ENCODE results near the gene TUBGCP2.

Gene TUBGCP2

DNA sequence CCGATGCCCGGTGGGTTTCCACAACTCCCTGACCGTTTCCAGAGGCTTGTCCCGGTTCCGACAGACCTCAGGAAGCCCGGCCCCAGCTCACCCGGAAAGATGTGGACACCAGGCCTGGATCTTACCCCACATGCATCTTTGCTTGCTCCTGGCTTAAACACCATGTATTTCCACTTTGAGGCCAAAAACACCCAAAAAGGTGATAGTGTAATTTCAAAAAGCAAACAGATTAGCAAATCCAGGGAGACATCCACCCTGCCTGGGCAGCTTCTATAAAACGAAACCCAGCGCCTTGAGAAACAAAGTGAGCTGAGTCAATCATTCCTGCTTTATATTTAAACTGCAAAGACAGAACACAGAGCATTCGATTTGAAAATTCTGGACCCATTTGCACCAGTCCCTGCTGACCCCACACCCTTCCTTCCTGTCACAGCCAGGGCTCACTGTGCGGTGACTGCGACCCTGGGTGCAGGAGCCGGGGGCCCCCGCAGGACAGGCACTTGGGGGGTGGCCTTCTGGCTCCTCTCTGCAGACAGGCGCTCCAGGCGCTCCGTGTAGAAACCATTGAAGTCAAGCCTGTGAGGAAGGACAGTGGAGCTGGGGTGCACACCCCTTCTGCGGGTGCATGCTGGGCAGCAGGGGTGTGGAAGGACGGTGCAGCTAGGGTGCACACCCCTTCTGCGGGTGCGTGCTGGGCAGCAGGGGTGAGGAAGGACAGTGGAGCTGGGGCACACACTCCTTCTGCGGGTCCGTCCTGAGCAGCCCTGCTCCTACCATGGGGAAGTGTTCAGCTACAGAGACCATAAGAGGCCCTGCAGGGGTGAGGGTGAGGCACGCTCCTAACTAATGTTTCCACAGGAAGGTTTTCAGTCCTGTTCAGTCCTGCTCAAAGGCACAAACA is 29.1 kb downstream of the TUBGCP2 start:
- DNase-seq (ENCODE audit: low spot score): no peak

DNA sequence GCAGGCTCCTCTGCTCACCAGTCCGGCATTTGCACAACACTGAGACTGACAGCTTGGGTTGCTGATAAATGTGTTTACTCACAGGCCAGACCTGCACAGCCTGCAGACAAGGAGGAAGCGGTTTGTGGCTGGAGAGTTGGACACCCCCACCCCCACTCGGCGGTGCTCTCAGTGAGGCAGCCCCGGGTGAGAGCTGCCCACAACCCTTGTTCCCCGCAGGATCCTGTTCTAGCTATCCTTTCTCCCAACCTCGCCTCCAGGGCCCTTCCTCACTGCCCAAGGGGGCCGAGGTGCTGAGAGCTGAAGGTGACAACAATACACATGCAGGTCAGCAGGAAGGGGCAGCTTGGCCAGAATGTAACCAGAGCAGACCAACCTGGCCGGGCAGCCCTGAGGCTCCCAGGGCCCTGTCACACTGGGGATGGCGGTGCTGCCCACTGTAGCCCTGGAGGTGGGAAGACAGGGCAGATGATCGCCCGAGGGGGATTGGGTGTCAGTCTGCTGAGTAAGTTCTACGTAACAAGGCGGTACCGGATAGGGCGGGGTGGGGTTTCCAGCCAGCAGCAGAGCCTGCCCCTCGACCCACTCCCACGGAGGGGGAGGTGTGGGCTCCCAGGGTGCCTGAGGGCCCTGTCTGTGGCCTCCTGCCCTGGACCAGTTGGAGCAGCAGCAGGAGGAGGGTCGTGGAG is 30.0 kb downstream of the TUBGCP2 start:
- no peak for DNase-seq (ENCODE audit: low spot score)

DNA sequence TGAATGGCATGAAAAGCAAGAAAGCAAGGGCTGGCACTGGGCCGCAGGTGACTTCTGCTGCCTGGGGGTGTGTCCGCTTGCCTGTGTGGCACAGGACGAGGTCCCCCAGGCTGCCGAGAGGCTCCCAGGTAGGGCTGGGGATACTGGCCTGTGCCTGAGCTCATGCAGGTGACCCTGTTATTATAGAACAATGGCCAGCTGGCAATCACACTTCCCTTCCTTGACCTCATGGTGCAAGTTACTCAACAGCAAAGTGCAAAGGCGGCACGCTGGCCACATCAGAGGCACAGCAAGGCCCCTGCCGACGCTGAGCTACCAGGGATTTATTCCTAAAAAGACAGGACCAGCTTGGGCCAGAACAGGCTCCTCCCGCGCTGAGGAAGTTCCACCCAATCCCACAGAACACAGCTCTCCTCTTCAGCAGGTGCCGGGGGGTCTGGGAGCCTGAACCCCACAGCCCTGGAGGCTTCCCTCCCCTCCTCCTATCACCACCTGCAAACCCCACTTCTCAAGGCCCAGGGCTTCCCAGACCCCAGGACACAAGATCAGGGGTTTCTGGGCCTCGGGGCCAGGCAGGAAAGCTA is 30.6 kb downstream of the TUBGCP2 start:
- no peak for DNase-seq (ENCODE audit: low spot score)

DNA sequence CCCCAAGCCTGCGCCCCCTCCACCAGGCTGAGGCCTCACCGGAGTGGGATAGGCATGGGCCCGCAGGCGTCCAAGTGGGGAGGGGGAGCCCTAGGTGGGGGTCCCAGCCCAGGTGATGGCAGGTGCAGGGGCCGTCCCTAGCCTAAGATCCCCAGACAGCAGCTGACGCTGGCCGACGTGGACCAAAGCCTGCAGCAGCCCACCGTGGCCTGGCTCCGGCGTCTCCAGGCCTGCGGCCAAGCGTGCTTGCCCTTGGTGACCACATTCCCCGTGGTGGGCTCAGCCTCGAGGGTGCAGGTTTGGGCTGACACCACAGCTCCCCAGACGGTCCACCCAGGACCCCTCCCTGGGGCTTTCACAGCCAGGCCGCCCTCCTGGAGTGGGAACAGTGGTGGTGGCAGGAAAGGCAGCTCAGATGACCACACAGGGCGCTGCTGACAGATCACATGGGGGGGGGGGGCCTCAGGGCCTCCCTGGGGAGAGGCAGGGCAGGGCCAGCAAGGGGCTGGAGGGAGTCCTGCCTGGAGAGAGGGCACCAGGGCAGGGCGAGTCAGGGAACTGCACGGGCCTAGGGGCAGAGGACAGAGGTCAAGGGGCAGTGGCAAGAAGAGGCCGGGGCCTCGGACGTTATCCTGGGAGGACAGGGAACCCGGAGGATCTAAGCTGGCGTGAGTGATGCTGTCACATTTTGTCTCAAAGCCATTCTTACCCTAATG is 31.2 kb downstream of the TUBGCP2 start:
- no peak for DNase-seq (ENCODE audit: low spot score)

DNA sequence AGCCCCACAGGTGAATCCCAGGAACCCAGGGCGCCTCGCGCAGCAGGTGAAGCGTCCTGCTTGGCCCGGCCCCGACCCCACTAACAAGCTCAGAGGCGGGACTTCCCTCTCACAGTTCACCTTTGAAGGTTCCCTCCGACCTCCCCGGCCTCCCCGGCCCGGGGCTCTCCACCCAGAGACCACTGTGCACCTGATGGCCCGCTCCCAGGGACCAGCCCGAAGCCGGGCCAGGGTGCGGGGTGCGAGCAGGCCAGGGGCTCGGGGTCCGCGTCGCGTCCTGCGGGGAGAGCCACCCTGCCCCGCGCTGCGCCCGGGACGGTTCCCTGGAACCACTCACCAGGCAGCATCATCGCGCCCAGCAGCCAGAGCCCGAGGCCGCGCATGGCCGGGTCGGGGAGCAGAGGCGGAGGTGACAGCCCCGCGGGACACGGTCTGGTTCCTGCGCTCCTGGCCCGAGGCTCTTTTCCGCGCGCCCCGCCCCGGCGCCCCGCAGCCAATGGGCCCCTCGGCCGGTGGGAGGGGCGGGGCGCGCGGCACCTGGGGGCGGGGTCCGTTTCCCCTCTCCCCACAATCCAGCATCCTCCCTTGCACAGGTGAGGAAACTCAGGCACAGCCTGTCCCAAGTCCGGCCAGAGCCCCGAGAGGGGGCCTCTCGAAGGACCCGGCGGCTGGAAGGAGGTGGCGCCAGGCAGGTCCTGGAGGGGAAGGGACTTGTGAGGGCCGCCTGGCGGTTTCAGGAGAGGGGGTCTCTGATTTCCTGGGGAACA is 32.1 kb downstream of the TUBGCP2 start, which contains the start of gene ADAM8:
Gene ADAM8, minus strand, starts transcription at position 434 of the 767 bp plus-strand sequence. Its CDS starts 51 bp downstream, at position 383.
- no peak for DNase-seq (ENCODE audit: low spot score)

DNA sequence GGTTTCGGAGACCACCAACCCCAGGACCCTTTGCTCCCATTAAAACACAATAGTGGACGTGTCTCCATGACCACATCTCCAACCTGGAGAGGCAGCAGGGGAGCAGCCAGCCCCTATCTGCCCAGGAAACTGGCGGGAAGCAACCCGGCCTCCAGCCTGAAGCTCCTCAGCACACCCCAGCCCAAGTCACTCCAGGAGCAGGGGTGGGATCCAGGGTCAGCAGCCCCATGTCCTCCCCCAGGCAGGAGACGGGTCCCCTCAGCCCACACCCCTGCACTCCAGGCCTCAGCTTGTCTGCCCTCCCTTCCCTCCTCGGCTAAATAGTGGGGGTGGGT is 32.6 kb downstream of the TUBGCP2 start:
- DNase-seq (ENCODE audit: low spot score): no peak

DNA sequence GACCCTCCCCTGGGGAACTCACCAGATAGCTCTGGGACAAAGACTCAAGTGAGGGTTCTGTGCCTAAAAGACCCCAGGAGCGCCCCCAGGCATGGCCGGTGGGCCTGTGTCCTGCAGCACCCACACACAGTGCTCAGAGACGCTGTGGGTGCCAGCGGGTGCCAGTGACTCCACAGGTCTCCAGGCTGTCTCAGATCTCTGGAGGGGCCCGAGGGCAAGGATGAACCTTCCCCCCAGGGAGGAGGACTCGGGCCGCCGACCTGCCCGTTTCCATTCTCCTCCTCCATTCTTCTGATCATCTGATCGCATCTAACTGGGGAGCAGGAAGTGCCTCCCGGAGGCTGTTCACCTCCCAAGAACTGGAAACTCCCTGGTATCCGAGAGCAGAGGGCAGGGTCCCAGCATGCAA is 33.0 kb downstream of the TUBGCP2 start:
- no peak for DNase-seq (ENCODE audit: low spot score)

DNA sequence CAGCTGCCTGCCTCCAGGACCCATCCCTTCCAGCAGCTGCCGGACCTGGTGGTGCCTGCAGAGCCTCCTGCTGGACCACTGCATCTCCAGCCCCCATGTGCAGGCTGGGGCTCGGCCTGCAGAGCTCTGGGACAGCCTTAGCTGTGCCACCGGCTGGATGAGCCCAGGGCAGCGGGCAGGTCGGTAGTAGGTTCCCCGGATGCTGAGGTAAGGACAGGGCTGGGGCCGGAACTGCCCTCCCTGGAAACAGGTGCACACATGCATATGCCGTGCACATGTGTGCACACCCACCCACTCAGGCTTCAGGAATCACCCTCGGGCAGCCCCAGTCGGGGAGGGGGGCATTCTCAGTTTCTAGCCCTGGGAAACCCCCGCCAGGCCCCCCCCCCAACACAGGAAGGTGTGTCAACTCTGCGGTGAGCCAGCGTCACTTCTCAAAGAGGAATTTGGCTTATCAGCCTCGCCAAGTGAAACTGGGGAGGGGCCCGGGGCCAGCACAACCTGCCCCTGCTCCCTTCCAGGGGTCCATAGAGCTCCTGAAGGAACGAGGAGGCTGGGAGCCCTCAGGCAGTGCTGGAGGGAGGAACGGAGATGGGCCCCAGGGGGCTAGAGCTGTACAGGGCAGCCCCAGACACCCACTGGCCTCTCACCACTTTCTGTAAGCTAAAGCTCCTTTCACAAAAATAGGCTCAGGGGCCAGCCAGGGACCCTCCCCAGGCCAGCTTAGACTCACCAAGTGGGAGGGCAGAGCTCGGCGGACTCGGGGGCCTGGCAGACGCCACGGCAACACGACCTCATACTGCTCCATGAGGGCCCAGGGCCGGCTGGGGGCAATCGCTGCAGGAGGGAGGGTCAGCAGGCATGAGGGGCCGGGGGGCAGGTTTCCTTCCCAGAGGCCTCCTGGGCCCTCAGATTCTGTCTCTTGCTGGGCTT is 33.7 kb downstream of the TUBGCP2 start:
- DNase-seq (ENCODE audit: low spot score): no peak

DNA sequence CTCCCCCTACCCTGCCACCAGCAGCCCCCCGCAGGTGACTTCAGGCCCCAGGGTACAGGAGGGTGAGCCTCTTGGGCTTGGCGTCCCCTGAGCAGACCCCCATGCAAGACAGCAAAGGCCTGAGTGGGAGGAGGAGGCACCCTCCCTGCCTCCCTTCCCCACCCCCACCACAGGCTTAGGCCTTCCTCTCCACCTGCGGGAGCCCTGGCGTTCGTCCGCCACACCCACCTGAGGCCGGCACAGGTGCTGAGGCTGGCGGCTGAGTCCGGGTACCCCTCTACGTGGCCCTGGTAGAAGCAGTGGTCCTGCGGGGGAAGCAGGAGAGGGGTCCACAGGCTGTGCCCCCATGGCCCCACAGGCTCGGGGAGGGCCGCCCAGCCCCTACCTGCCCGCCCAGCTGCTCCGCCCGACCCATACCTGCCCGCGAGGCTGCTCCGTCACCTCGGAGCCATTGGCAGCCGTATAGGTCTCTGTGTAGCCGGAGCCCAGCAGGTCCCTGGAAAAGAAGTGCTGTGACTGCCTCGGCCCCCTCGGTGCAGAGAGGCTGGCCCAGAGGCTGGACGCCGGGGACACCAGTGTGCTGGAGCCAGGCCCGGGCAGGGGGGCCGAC is 35.0 kb downstream of the TUBGCP2 start:
- no peak for DNase-seq (ENCODE audit: low spot score)

DNA sequence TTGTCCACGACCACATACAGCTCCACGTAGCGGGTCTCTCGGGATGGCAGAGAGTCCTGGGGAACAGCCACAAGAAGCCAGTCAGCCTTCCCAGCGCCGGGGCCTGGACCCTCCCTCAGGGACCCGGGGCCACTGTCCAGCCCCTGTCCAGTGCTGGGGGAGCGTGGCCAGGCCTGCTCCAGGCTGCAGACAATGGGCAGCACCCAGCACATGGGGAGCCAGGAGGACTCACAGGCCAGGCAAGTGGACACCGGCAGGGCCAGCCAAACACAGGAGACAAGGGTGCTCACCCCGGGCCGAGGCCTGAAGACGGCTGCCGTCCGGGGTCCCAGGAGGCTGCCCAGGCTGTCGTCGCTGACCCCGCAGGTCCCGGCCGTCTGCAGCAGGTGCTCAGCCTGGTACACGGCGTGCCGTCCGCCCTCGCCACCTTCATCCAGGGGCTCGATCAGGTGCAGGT is 35.7 kb downstream of the TUBGCP2 start:
- DNase-seq (ENCODE audit: low spot score): no peak

DNA sequence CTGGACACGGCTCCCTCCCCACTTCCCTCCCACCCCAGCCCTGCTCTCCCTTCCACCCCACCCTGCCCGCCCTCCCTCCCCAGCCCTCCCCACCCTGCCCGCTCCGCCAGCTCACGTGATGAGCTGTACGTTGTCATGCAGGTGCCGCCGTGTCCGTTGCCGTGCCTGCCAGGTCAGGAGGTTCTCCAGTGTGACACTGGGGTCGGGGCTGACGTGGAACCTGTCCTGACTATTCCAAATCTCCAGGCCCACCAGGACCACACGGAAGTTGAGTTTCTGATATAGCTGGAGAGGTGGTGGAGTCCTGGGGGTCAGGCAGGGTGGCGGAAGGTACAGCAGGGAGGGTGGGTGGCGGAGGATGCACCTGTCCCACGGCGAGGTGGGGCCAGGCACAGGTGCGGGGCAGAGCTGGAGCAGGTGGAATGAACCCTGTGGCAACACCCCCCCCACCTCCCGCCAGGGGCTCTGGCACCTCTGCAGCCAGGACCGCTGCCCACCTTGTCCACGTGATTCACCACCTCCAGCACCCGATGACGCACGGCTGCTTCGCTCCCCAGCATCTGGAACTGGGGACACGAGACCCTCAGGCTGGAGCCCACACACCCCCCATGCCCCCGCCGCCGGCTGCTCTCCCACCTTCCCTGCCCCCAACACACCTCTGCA is 36.2 kb downstream of the TUBGCP2 start:
- DNase-seq (ENCODE audit: low spot score): no peak

DNA sequence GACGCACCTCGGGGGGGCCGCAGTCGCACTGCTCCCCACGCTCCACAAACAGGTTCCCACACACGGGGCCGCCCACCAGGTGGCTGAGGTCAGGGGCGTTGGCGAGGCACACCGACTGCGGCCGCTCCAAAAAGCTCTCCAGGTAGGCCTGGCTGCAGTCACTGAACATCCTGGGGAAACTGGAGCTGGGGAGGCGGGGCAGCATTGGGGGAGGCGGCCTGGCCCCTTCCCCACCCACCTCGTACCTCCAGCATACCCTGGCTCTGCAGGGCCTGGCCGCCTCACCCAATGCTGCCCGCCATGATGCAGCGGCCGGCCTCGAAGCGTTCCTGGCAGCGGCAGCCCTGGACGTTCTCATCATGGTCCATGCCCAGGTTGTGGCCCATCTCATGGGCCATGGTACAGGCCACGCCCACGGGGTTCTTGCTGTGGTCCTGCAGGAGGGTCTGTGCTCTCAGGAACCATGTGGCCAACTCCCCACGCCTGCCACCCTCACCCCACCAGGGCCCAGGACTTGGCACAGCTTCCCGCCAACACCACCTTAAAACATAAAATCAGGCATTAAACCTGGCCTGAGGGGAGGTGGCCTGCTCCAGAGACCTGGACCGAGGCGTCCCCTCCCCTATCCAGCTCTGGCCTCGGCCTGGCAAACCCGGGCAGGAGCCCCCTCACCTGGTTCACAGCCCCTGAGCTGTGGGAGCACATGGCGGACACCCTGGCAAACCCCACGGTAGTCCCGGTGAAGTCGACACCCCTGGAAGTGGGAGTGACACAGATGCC is 37.0 kb downstream of the TUBGCP2 start:
- no peak for DNase-seq (ENCODE audit: low spot score)

DNA sequence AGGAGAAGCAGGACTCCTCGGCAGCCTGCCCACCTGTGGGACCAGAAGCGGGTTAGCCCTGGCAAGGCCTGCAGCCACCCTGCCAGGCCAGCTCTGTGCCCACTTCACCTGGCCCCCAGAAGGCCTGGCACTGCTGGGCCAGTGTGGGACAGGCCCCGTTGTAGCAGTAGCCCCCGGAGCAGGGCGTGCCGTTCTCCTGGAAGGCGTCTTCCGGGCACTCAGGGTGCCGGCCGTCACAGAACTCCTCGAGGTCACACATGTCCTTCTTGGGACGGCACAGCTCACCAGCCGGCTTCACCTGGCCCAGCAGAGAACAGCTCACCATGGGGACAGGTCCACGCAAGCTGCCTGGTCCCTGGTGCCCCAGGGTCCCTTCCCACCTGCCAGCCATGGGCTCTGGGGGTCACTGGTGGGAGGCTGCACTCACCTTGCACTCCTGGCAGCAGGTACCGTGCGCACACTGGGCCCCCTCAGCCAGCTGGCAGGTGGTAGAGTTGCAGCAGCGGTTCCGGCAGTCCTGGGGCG is 37.8 kb downstream of the TUBGCP2 start:
- DNase-seq (ENCODE audit: low spot score): no peak

DNA sequence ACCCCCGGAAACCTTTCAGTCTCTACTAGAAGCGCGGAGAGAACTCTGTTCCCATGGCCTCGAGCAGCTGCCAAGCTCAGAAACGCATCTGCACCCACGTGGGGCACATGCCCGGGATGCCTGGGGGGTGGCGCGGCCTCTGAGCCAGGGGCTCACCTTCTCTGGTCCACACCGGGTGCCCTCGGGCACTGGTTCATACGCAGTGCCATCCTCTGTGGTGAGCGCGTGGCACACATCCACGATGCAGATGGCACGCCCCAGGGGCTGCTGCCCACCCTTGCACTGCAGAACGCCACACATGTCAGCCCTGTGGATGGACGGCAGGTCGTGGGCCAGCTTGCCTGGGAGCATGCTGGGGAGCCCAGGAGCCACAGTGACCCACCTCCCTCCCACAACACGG is 38.5 kb downstream of the TUBGCP2 start:
- no peak for DNase-seq (ENCODE audit: low spot score)

DNA sequence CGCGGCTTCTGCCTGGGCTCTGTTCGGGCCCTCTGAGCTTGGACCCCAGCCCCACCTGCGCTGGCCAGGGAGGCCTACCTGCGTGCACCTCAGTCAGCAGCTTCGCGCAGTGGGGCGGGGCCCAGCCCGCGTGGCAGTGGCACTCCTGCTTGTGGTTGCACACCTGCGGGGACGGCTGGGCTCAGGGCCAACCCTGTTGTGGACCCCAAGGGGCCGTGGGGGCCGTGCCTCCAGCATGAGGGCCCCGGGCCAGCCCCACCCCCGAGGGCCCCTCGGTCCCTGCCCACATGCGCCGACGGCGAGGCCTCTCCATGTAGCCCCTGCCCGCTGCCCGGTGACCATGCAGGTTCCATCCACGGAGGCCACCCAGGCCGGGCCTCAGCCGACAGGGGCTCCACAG is 39.3 kb downstream of the TUBGCP2 start:
- DNase-seq (ENCODE audit: low spot score): no peak

DNA sequence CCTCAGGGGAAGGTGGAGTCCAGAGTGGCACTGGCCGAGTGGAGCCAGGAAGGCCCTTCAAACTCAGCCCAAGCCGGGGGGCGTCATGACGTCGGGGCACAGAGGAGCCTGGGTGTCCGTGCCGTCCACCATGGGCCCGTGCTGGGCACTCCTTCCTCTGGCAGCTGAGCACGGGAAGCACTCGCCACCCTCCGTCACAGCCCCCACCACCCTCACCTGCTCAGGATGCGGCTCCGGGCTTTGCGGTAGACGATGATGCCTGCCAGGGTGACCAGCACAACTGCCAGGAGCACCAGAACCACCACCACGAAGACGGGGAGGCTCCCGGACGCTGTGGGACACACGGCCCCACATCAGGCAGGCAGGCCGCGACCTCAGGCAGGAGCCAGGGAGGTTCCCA is 40.1 kb downstream of the TUBGCP2 start:
- no peak for DNase-seq (ENCODE audit: low spot score)

DNA sequence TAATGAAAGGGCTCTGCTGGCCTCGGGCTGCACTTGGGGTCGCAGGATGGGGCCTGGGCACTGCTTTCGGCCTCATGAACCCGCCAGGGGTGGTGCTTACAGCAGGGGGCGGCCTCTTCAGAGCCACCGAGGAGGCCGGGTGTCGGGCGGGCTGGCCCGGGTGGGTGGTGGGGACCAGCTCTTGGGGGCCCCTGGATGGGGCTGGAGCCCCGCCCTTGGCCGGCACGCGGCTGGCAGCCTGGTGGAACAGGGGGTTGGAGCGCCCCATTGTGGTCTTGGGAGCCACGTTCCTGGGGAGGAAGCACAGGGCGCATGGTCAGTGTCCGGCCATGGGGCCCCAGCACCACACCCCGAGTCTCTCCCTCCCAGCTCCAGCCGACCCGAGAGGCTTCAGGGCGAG is 40.8 kb downstream of the TUBGCP2 start:
- no peak for DNase-seq (ENCODE audit: low spot score)

DNA sequence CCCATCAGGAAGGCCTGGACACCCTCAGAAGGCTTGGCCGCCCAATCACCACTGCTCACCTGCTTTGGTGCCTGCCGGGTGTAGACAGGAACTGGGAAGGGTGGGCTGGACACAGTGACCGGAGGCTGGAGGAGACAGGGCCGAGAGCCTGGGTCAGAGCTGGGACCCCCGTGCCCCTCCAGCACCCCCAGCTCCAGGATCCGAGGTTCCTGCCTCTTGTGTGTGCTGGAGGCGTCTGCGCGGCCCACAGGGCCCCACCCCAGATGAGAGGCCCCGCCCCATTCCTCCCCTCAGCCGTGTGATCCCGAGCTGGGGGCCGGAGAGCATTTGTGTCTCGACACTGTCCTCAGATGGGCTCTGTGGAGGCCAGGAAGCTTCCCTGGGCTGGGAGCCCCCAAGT is 41.4 kb downstream of the TUBGCP2 start:
- DNase-seq (ENCODE audit: low spot score): no peak

Data from LoVo (cell line).